Stimulated activated CD4-positive, alpha-beta T cell treated with anti-CD3 and anti-CD28 coated beads, Interleukin-1b, Interleukin-23, amount 100 ng/mL, for 48 hours (primary cell): Measurements from ENCODE around the gene RTN1.

ENCODE experiments used
- DNase-seq: peaks from one replicate; pipeline ENCODE4 v3.0.0-alpha.2; 2020

RTN1 gene

DNA sequence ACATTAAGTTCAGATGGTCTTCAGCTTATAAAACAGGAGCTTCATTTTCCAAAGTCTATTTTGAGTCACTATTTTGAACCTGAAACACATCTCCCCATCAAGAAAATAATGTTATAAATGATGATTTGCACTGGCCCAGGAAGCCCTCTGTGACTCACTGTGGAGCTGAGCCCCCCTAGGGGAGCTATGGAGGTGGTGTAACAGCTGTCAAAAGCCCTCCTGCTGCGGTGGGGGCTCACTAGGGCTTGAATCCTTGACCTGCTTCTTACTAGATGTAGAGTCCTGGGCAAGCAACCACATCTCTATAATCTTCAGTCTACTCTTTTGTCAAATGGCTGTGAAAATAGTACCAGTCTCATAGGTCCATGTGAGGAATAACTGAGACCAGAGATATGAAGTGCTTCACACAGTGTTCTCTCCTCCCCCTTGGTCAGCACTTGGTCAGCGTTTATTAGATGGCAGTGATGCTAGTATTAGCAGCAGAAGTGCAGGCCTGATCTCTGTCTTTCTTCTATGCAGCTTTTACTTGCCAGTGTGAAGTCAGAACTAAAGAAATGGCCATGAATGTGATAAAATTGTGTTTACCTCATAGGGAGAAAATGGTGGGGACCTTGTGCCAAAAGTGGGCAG, 83.4 kb downstream of the RTN1 start:
- no peak for DNase-seq

DNA sequence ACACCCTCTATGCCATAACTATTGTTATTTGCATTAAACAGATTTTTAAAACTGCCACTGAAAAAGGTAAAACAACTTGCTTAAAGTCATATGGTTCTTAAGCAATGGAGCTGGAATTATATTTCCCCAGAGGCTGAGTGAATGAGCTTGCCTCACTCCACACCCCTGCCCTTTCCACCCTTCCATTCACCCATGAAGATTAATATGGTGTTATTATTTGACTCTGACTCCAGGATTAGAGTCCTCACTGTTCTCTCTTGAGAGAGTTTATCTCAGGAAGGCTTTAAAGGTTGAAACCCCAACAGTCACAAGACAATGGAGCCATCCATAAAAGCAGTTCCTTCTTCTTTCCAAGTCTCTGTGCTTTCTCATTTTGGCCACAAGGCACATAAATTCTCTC, 84.9 kb downstream of the RTN1 start:
- no peak for DNase-seq

GRCh38 chr14:59782760-59783159, 87.8 kb downstream of the RTN1 start:
- no peak for DNase-seq

DNA sequence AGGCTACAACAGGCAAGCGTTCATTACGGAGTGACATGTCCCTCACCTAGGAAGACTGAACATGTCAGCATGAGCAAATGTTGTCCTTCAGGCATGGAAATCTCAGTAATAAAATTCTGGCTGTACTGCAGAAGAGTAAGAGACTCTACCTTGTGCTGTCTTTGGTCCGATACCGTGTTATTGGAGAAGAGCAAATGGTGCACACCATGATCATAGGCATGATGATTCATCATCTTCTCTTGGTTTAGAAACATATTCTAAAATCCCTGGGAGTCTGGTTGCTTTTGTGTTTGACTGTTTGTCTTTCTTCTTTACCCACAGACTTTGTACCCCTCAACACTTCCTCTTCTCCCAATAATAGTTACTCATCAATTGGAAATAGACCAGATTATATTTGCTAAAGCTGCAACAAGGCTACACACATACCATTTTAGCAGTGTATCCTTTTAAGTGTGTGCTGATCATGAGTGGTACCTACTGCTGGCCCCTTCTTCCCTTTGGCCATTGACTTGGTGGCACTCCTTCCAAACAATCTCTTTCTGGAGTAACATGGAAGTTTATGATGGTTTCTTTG, 93.5 kb downstream of the RTN1 start:
- no peak for DNase-seq

- no peak for DNase-seq
Observed at GRCh38 chr14:59776468-59776867, 94.1 kb downstream of the RTN1 start.

- no peak for DNase-seq
Observed at GRCh38 chr14:59772233-59772632, 98.3 kb downstream of the RTN1 start.

GRCh38 chr14:59771577-59771976, 99.0 kb downstream of the RTN1 start:
- DNase-seq, result no peak

DNA sequence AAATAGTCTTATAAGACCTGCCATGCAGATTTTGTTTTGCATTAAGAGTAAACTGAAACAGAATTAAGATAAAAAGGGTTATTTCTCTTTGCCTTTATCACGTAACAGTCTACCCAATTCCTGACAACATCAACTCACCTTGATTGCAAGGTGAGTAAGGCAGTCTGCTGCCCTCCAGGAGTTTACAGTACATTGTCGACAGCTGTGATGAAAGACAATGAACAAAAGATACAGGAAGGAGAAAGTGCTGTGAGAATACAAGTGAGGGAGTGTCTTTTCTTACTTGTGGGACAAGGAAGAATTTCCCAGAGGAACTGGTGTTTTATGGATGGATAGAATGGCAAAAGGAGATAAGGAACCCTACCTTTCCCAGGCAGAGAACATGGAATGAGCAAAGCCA, 101.0 kb downstream of the RTN1 start:
- DNase-seq, result no peak

- no peak for DNase-seq
Observed at GRCh38 chr14:59768855-59769375, 101.7 kb downstream of the RTN1 start.

GRCh38 chr14:59761851-59762250, 108.7 kb downstream of the RTN1 start:
- no peak for DNase-seq

DNA sequence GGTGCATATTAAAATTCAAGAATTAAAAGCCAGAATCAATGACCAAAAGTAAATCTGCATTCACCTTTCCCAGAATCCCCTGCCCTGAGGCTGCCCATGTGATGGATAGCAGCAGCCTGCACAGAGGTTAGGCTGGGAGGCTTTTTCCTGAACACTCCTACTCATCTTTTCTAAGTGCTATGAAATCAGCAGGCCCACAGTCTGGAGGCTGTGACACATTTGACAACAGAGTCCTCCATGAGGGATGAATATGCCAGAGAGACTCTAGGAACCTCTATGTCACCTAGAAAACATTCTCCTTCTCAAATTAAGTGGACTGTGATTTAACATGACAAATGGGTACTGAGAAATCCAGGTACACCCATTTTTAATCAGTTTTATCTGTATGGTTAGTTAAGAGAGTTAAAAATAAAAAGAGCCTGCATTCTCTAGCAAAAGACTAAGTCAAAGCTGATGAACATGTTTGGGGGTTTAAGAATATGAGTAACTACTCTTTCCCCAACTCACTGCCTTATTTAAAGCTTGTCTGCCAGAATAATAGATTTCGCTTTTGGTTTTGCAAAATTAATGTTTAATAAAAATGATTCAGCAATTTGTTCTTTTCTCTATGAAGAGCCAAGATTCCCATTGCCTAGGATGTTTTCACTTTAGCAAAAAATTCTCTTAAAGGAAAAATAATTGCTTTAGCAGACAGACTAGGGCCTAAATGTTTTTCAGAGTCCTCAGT, 115.0 kb downstream of the RTN1 start:
- no peak for DNase-seq

GRCh38 chr14:59754256-59754655, 116.3 kb downstream of the RTN1 start:
- DNase-seq, result no peak

GRCh38 chr14:59753512-59753911, 117.1 kb downstream of the RTN1 start:
- no peak for DNase-seq

GRCh38 chr14:59751578-59751977, 119.0 kb downstream of the RTN1 start:
- no peak for DNase-seq

- no peak for DNase-seq
Observed at GRCh38 chr14:59739794-59740193, 130.8 kb downstream of the RTN1 start.

DNA sequence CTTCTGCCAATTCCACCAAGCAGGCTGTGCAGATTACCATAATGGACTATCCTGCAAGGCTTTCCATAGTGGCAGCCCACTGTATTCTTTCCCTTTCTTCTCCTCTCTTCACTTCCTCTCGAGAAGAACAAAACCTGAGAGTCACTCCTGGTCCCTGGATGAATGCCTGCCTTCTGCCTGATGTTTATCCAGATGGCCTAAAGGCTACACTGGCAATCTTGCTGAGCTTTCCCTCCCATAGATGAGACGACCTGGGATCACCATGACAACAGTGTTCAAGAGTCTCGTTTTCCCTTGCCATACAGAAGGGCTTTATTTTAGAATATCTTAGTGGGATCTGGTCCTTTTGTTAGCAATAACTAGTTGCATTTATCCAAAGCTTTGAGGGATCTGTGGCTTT, 142.3 kb downstream of the RTN1 start:
- no peak for DNase-seq

GRCh38 chr14:59727073-59727661, 143.4 kb downstream of the RTN1 start:
- no peak for DNase-seq

- DNase-seq, result no peak
Observed at GRCh38 chr14:59711080-59711479, 159.5 kb downstream of the RTN1 start.

GRCh38 chr14:59707778-59708561, 162.6 kb downstream of the RTN1 start:
- DNase-seq, result no peak

GRCh38 chr14:59705866-59706265, 164.7 kb downstream of the RTN1 start:
- no peak for DNase-seq

DNA sequence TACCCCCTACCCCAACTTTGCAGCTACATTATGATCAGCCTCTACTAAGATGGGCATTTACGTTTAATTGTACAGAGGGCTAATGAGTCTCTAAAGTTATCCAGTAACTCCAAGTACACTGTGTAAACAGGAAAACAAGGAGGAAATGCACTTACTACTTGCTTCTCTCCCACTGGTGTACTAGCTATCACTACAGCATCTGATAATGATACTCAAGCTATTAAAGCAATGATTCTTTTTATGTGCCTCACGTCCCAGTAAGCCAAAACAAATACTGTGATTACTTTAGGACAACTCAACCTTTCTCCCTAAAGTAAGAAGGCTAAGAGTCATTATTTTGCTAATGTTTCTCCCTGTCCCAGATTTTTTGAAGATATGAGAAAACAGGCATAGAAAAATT, 165.3 kb downstream of the RTN1 start:
- DNase-seq, result no peak

DNA sequence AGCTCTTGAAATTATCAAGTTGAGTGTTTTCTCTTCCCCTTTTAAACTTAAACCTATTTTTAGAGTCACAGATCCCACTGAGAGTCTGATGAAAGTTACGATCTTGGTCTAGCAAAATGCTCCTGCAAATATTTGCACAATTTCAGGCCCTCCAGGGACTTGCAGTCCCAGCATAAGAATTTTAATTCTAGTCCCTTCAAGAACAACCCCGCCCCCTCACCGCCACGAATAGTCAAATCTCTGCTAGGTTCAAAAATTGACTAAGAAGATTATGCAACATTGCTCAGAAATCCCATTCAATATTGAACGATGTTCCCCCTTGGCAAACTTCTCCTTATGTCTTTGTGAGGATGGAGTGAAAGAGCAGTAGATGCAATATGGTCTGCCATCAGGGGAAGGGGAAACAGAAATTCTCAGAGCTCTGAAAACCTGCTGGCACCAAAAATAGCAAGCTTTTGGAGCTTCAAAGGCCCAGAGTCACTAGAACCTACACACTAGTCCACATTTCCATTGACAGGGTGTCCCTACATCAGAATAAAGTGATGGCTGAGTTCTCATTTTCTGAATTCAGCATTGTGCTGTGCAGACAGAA, 166.4 kb downstream of the RTN1 start:
- DNase-seq, result no peak

GRCh38 chr14:59699442-59699841, 171.1 kb downstream of the RTN1 start:
- DNase-seq, result no peak
